Thyroid gland (tissue), 4 donors: Measurements from ENCODE around the gene LCN6. TPM values are rescaled to one million over a fixed set of nuclear protein-coding genes. Genes with fewer than 3 reads are reported as not detected.

ENCODE experiments used
- DNase-seq, 2 donors: peaks; one replicate each; pipeline ENCODE4 v3.0.0-alpha.2; 2019
- H3K27ac ChIP-seq, 3 donors: fragments of 200-600 bp; sonication (generic); 1 replicate in 2 of 3; 2 replicates in 1 of 3; pipeline ENCODE4 v1.5.1; 2016 to 2019; ENCODE audit warnings: mild to moderate bottlenecking in 1 of 3, moderate library complexity in 1 of 3
- H3K27me3 ChIP-seq: fragments of 200-600 bp; sonication (generic); one replicate; pipeline ENCODE4 v1.5.1; 2019
- H3K36me3 ChIP-seq, 2 donors: fragments of 200-600 bp; sonication (generic); one replicate each; pipeline ENCODE4 v1.5.1; 2016 to 2019
- H3K4me1 ChIP-seq, 2 donors: fragments of 200-600 bp; sonication (generic); one replicate each; pipeline ENCODE4 v1.5.1; 2017 to 2019
- H3K4me3 ChIP-seq, 3 donors: fragments of 200-600 bp; sonication (generic); replicated peaks in 1 of 3; 1 replicate in 2 of 3; 2 replicates in 1 of 3; pipeline ENCODE4 v1.5.1; 2016; ENCODE audit warnings: mild to moderate bottlenecking in 1 of 3
- H3K9me3 ChIP-seq: fragments of 200-600 bp; sonication (generic); one replicate; pipeline ENCODE4 v1.5.1; 2017
- CTCF ChIP-seq, 6 experiments: fragments of 200-600 bp in 3 of 6; fragments of 450-650 bp in 3 of 6; sonication (generic) in 3 of 6; IDR thresholded peaks; one replicate each; pipeline ENCODE4 v1.5.1; 2016 to 2019; ENCODE audit warnings: antibody characterized with exemption in 6 of 6, mild to moderate bottlenecking in 2 of 6, inconsistent platforms in 1 of 6, moderate library complexity in 1 of 6
- POLR2A ChIP-seq, 2 donors: fragments of 450-650 bp; IDR thresholded peaks; one replicate each; pipeline ENCODE4 v1.6.1; 2017; ENCODE audit warnings: antibody characterized with exemption in 2 of 2, mild to moderate bottlenecking in 2 of 2, moderate library complexity in 1 of 2
- WGBS, 2 donors: methylation state at CpG; one replicate each; pipeline ENCODE4 v1.1.5; 2017; 5-methylcytosine and 5-hydroxymethylcytosine counted together
- intact Hi-C: fragments of 100-400 bp; cut with DNase I; formaldehyde crosslinking; loops from one replicate; pipeline ENCODE4 v1.15.1; 2023
- microRNA-seq: library from miRNA; unstranded; fragments of <30 nt; microRNA quantifications from one replicate; pipeline ENCODE4, GENCODE V29; 2016
- small RNA-seq: library from RNA; depleted of rRNA; stranded (forward); fragments of <200 nt; gene quantifications from one replicate; pipeline ENCODE3, GENCODE V24; 2016
- total RNA-seq, 4 donors: library from RNA; depleted of rRNA; stranded (reverse); fragments of >200 nt; gene quantifications; one replicate each; pipeline ENCODE4 v1.2.3, GENCODE V29; 2016

The LCN6 gene
- total RNA-seq, 4 donors from 2014 or later = 1.4 to 10.0 (median 4.5) TPM

- H3K4me1 ChIP-seq = peaks cover 36 to 68% of the 10 kb centered on the region in 2 donors
- TF ChIP-seq POLR2A (IDR thresholded peaks at IDR 0.05) (no peak), CTCF (IDR thresholded peaks at IDR 0.05) (no peak)
- peak in 1 of 2 donors; percentile 62 for DNase-seq
Measured at GRCh38 chr9:136695955-136696354, 52.4 kb downstream of the LCN6 start.

GRCh38 chr9:136695435-136695895 lies 52.9 kb downstream of the LCN6 start:
- WGBS, 2 donors = 23 to 54% methylated on average over 7 to 8 of the region's 10 CpGs
- H3K27me3 ChIP-seq = no peaks in the 10 kb centered on the region
- no peaks in the 10 kb centered on the region for H3K36me3 ChIP-seq
- intact Hi-C loops = no loop called here
- no peaks in the 10 kb centered on the region for H3K9me3 ChIP-seq
- TF ChIP-seq POLR2A (IDR thresholded peaks at IDR 0.05) (peak in 1 of 2 donors; percentile 52), CTCF (IDR thresholded peaks at IDR 0.05) (no peak)
- peak; percentile 97 for DNase-seq
- no peak overlapping the region for H3K4me3 ChIP-seq
- H3K27ac ChIP-seq = peak overlapping the region; percentile 65 to 75 (median 70)
- peaks cover 40 to 70% of the 10 kb centered on the region in 2 donors for H3K4me1 ChIP-seq

More at GRCh38 chr9:136695955-136696354, 52.4 kb downstream of the LCN6 start:
- H3K9me3 ChIP-seq = no peaks in the 10 kb centered on the region
- peak overlapping the region; percentile 65 to 75 (median 70) for H3K27ac ChIP-seq
- no peak overlapping the region for H3K4me3 ChIP-seq
- H3K27me3 ChIP-seq = no peaks in the 10 kb centered on the region
- intact Hi-C loops = no loop called here
- H3K36me3 ChIP-seq = no peaks in the 10 kb centered on the region
- WGBS, 2 donors = 75 to 80% methylated on average over 2 to 15 of the region's 23 CpGs

GRCh38 chr9:136694872-136695247 lies 53.5 kb downstream of the LCN6 start:
- H3K36me3 ChIP-seq = no peaks in the 10 kb centered on the region
- peak overlapping the region; percentile 69 to 75 (median 75) for H3K27ac ChIP-seq
- TF ChIP-seq POLR2A (IDR thresholded peaks at IDR 0.05) (no peak), CTCF (IDR thresholded peaks at IDR 0.05) (no peak)
- no peaks in the 10 kb centered on the region for H3K9me3 ChIP-seq
- no peaks in the 10 kb centered on the region for H3K27me3 ChIP-seq
- H3K4me3 ChIP-seq = no peak overlapping the region
- intact Hi-C loops = no loop called here
- 75 to 84% methylated on average over 11 of the region's 11 CpGs for WGBS, 2 donors
- DNase-seq = no peak
- H3K4me1 ChIP-seq = peaks cover 47 to 76% of the 10 kb centered on the region in 2 donors

- peak; percentile 18 to 71 (median 52) for TF ChIP-seq CTCF (IDR thresholded peaks at IDR 0.05)
- no peak for TF ChIP-seq POLR2A (IDR thresholded peaks at IDR 0.05)
- Histone ChIP-seq H3K4me1 (peaks cover 47 to 82% of the 10 kb centered on the region in 2 donors), H3K27ac (peak overlapping the region; percentile 69 to 75 (median 75)), H3K27me3 (no peaks in the 10 kb centered on the region), H3K36me3 (no peaks in the 10 kb centered on the region), H3K9me3 (no peaks in the 10 kb centered on the region), H3K4me3 (no peak overlapping the region)
- WGBS, 2 donors = 31 to 37% methylated on average over 24 to 32 of the region's 32 CpGs
- intact Hi-C loops = no loop called here
- DNase-seq = peak; percentile 56 to 67
Measured at GRCh38 chr9:136694163-136694871, 54.0 kb downstream of the LCN6 start.

Small RNA genes within 50 kb of the gene (microRNA-seq; reads per million reads assigned to microRNA genes)
- not detected for gene MIR6722

Small RNA genes within 50 kb of the gene (small RNA-seq; reads per million reads assigned to genes)
- gene ATP6V1G1P3 (not detected), gene MIR6722 (not detected)

Other genes starting within 250 kb of the LCN6 start
- gene NOTCH1, start 202.5 kb downstream of the LCN6 start, total RNA-seq = 10 to 100 TPM; 19.6 to 35.4 (median 23.2) TPM
- 100 to 1,000 TPM in 1 of 4 donors, 10 to 100 TPM in 3; 38.4 to 143 (median 81.6) TPM for gene EGFL7, start 85.6 kb downstream of the LCN6 start, total RNA-seq
- 10 to 100 TPM; 58.6 to 78.7 (median 72.0) TPM for gene AGPAT2, start 61.1 kb downstream of the LCN6 start, total RNA-seq
- gene DIPK1B, start 36.0 kb downstream of the LCN6 start, total RNA-seq = 10 to 100 TPM; 19.4 to 23.6 (median 22.6) TPM
- 10 to 100 TPM in 1 of 4 donors, 1 to 10 TPM in 3; 5.8 to 10.1 (median 7.1) TPM for gene LCN10, start 5.6 kb downstream of the LCN6 start, total RNA-seq
- gene LCN8, start 9.7 kb upstream of the LCN6 start, total RNA-seq = 1 to 10 TPM in 1 of 4 donors, under 1 TPM in 1, not detected in 2; 0.93 to 1.0 TPM
- gene LCN15, start 16.0 kb upstream of the LCN6 start, total RNA-seq = not detected
- gene TMEM141, start 42.8 kb upstream of the LCN6 start, total RNA-seq = 100 to 1,000 TPM in 3 of 4 donors, 10 to 100 TPM in 1; 81.6 to 189 (median 141) TPM
- gene CCDC183, start 47.8 kb upstream of the LCN6 start, total RNA-seq = 1 to 10 TPM; 1.3 to 4.6 (median 2.8) TPM
- 10 to 100 TPM; 59.8 to 84.0 (median 62.2) TPM for gene RABL6, start 59.4 kb upstream of the LCN6 start, total RNA-seq
- 1 to 10 TPM in 3 of 4 donors, under 1 TPM in 1; 0.83 to 4.7 (median 2.3) TPM for gene AJM1, start 94.0 kb upstream of the LCN6 start, total RNA-seq
- 100 to 1,000 TPM in 2 of 4 donors, 10 to 100 TPM in 2; 79.4 to 174 (median 115) TPM for gene PHPT1, start 100.9 kb upstream of the LCN6 start, total RNA-seq
- 10 to 100 TPM in 2 of 4 donors, 1 to 10 TPM in 2; 4.1 to 20.4 (median 9.0) TPM for gene MAMDC4, start 103.8 kb upstream of the LCN6 start, total RNA-seq
- gene EDF1, start 117.8 kb upstream of the LCN6 start, total RNA-seq = 100 to 1,000 TPM; 339 to 591 (median 526) TPM
- 10 to 100 TPM in 3 of 4 donors, 1 to 10 TPM in 1; 9.7 to 18.3 (median 15.4) TPM for gene TRAF2, start 138.0 kb upstream of the LCN6 start, total RNA-seq
- gene FBXW5, start 196.2 kb upstream of the LCN6 start, total RNA-seq = 100 to 1,000 TPM; 138 to 282 (median 203) TPM
- 1 to 10 TPM in 1 of 4 donors, not detected in 3; 1.8 TPM for gene C8G, start 196.7 kb upstream of the LCN6 start, total RNA-seq
- 10 to 100 TPM; 24.3 to 85.0 (median 54.0) TPM for gene LCN12, start 203.7 kb upstream of the LCN6 start, total RNA-seq
- gene PTGDS, start 229.0 kb upstream of the LCN6 start, total RNA-seq = 10 to 100 TPM in 3 of 4 donors, 1 to 10 TPM in 1; 5.0 to 39.5 (median 33.9) TPM
- under 1 TPM in 1 of 4 donors, not detected in 3; 0.54 TPM for gene LCNL1, start 234.5 kb upstream of the LCN6 start, total RNA-seq
- gene PAXX, start 243.9 kb upstream of the LCN6 start, total RNA-seq = 100 to 1,000 TPM in 1 of 4 donors, 10 to 100 TPM in 3; 29.8 to 109 (median 50.7) TPM
- gene CLIC3, start 248.0 kb upstream of the LCN6 start, total RNA-seq = 100 to 1,000 TPM in 3 of 4 donors, 10 to 100 TPM in 1; 97.7 to 301 (median 268) TPM